Caco-2 (cell line): Measurements from ENCODE around the gene ZNF398. TPM values are rescaled to one million over a fixed set of nuclear protein-coding genes. Genes with fewer than 3 reads are reported as not detected.
"Not testable (repeated sequence)": the region's sequence is repeated elsewhere in the genome, so short reads cannot be mapped to it uniquely, and the experiment has no call there.

Source experiments
- BruUV-seq: library from RNA; stranded (reverse); fragments of 400-500 nt; replicated peaks from 2 replicates; lab custom pipeline; 2021; lab: Mats Ljungman, UMichigan
- CTCF ChIA-PET: fragments of 300-600 bp; sonication (Branson Sonifier 250); formaldehyde crosslinking; loops from one replicate; lab custom pipeline; 2022; ENCODE audit warnings: antibody characterized with exemption; lab: Charles Lee
- POLR2A ChIA-PET: fragments of 300-600 bp; sonication (Branson Sonifier 250); formaldehyde crosslinking; loops from one replicate; lab custom pipeline; 2022; ENCODE audit warnings: antibody characterized with exemption; lab: Charles Lee
- DNase-seq, 2 experiments: peaks; one replicate each; pipeline versions ENCODE4 v3.0.0 to v3.0.0-alpha.2; 2020 to 2022
- H3K27me3 ChIP-seq: replicated peaks from 2 replicates; pipeline ENCODE4 v1.6.0; 2011; ENCODE audit warnings: low read length; ENCODE audit not compliant: control insufficient read depth, insufficient read depth
- H3K36me3 ChIP-seq: 2 replicates; pipeline ENCODE4 v1.5.1; 2011; ENCODE audit warnings: low read length; ENCODE audit not compliant: control insufficient read depth, insufficient read depth
- H3K4me1 ChIP-seq: fragments of 250-450 bp; sonication (Bioruptor Pico); 2 replicates; pipeline ENCODE4 v1.5.1; 2020; ENCODE audit warnings: mild to moderate bottlenecking
- H3K4me3 ChIP-seq: 2 replicates; pipeline ENCODE4 v1.5.1; 2011; ENCODE audit warnings: low read depth, mild to moderate bottlenecking, control low read depth, low read length
- H3K9me3 ChIP-seq: fragments of 250-450 bp; sonication (Bioruptor Pico); 2 replicates; pipeline ENCODE4 v1.5.1; 2020; ENCODE audit warnings: mild to moderate bottlenecking, moderate library complexity
- H3K27ac Mint-ChIP-seq: one replicate; pipeline ENCODE4 v1.8.0; 2022; ENCODE audit warnings: mixed read lengths; ENCODE audit not compliant: unreplicated experiment
- H3K27me3 Mint-ChIP-seq: one replicate; pipeline ENCODE4 v1.8.0; 2022; ENCODE audit warnings: mixed read lengths; ENCODE audit not compliant: insufficient read depth, unreplicated experiment
- H3K36me3 Mint-ChIP-seq: one replicate; pipeline ENCODE4 v1.8.0; 2022; ENCODE audit warnings: mild to moderate bottlenecking, mixed read lengths; ENCODE audit not compliant: insufficient read depth, unreplicated experiment
- H3K4me1 Mint-ChIP-seq: one replicate; pipeline ENCODE4 v1.8.0; 2022; ENCODE audit warnings: low read depth, mixed read lengths; ENCODE audit not compliant: unreplicated experiment
- H3K4me3 Mint-ChIP-seq: one replicate; pipeline ENCODE4 v1.8.0; 2022; ENCODE audit warnings: mild to moderate bottlenecking, moderate library complexity, mixed read lengths; ENCODE audit not compliant: unreplicated experiment
- H3K9me3 Mint-ChIP-seq: one replicate; pipeline ENCODE4 v1.8.0; 2022; ENCODE audit warnings: mixed read lengths; ENCODE audit not compliant: unreplicated experiment
- intact Hi-C: fragments of 100-400 bp; cut with micrococcal nuclease; formaldehyde crosslinking; loops from one replicate; pipeline ENCODE4 v1.10.0; 2022; ENCODE audit not compliant: unreplicated experiment
- total RNA-seq: library from RNA; stranded (reverse); gene quantifications from 2 replicates; pipeline ENCODE4 v1.2.3, GENCODE V29; 2022
- TF ChIP-seq, protein P1 (sequence below), 2 experiments: fragments of 200-600 bp in 1 of 2; IDR thresholded peaks; 1 replicate in 1 of 2; 2 replicates in 1 of 2; pipeline versions ENCODE4 v1.5.1 to v1.8.0; 2011 to 2022; ENCODE audit warnings: antibody characterized with exemption in 1 of 2, control low read depth in 1 of 2, inconsistent platforms in 1 of 2, low read depth in 1 of 2, low read length in 1 of 2, mild to moderate bottlenecking in 1 of 2, moderate library complexity in 1 of 2; ENCODE audit not compliant: insufficient read depth in 1 of 2, severe bottlenecking in 1 of 2, unreplicated experiment in 1 of 2

The ZNF398 gene
- total RNA-seq, 1 experiment from 2014 or later: 13.4 TPM

DNA sequence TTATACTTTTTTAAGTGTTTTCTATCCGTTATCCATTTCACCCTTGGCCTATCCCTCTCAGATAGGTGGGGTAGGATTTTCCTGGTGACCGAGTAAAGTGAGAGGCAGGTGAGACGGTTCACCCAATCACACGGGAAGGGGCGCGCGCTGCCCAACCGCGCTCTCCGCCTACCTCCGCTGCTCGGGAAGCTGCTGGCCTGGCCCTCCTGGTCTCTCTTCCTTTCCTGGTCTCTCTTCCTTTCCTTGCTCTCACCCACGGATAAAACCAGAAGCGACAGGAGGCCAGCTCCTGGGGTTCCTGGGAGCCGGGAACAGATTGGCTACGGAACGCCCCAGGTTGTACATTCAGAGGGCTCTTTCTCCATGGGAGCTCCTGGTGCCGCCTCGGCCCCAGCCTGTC lies 77.9 kb downstream of the ZNF398 start:
- H3K4me1 Mint-ChIP-seq: no peaks in the 10 kb centered on the region
- intact Hi-C loops: no loop called here
- TF ChIP-seq, protein P1, sequence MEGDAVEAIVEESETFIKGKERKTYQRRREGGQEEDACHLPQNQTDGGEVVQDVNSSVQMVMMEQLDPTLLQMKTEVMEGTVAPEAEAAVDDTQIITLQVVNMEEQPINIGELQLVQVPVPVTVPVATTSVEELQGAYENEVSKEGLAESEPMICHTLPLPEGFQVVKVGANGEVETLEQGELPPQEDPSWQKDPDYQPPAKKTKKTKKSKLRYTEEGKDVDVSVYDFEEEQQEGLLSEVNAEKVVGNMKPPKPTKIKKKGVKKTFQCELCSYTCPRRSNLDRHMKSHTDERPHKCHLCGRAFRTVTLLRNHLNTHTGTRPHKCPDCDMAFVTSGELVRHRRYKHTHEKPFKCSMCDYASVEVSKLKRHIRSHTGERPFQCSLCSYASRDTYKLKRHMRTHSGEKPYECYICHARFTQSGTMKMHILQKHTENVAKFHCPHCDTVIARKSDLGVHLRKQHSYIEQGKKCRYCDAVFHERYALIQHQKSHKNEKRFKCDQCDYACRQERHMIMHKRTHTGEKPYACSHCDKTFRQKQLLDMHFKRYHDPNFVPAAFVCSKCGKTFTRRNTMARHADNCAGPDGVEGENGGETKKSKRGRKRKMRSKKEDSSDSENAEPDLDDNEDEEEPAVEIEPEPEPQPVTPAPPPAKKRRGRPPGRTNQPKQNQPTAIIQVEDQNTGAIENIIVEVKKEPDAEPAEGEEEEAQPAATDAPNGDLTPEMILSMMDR (IDR thresholded peaks at IDR 0.05; ENCODE audit: insufficient read depth in 1 of 2, low read depth in 1 of 2, low read length in 1 of 2, severe bottlenecking in 1 of 2, unreplicated experiment in 1 of 2): no peak
- no TSS peak for BruUV-seq
- no peak overlapping the region for H3K27ac Mint-ChIP-seq
- no peaks in the 10 kb centered on the region for H3K27me3 Mint-ChIP-seq
- no peak overlapping the region for H3K4me3 ChIP-seq
- no peak overlapping the region for H3K4me3 Mint-ChIP-seq
- POLR2A ChIA-PET: no interaction called here
- no peaks in the 10 kb centered on the region for H3K9me3 ChIP-seq
- H3K9me3 Mint-ChIP-seq: no peaks in the 10 kb centered on the region
- no peaks in the 10 kb centered on the region for H3K4me1 ChIP-seq
- no peaks in the 10 kb centered on the region; the same call in 1 of the 2 replicates for H3K36me3 ChIP-seq
- peaks cover 55% of the 10 kb centered on the region for H3K36me3 Mint-ChIP-seq
- no peaks in the 10 kb centered on the region for H3K27me3 ChIP-seq
- DNase-seq: no peak
- CTCF ChIA-PET: interaction anchor here (0.7 kb wide), 1 partner anchor 8 kb away, joined by 3 read pairs; no protein-coding TSS in a partner anchor

DNA sequence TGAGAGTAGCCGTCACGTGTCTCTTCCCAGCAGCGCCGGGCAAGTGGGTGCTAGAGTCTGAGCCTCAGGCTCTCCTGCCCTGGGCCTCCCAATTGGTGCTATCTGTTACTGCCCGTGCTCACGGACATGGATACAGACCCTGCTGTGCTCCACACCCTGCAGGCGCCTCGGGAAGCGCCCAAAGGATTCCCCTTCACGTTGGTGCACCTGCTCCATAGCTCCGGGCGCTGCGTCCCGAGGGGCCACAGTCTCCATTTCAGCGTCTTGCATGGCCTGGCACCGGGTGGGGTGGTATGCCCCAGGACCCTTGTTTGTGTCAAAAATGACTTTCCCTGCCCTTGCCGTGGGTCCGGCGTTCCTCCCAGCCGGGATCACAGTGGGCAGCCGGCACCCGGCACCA lies 78.4 kb downstream of the ZNF398 start:
- Mint-ChIP-seq H3K27ac (no peak overlapping the region), H3K9me3 (no peaks in the 10 kb centered on the region), H3K4me3 (no peak overlapping the region), H3K36me3 (peaks cover 60% of the 10 kb centered on the region), H3K4me1 (no peaks in the 10 kb centered on the region), H3K27me3 (no peaks in the 10 kb centered on the region)
- intact Hi-C loops: no loop called here
- Histone ChIP-seq H3K4me1 (no peaks in the 10 kb centered on the region), H3K27me3 (no peaks in the 10 kb centered on the region), H3K9me3 (no peaks in the 10 kb centered on the region), H3K4me3 (no peak overlapping the region), H3K36me3 (no peaks in the 10 kb centered on the region; the same call in 1 of the 2 replicates)
- BruUV-seq: no TSS peak
- ChIA-PET CTCF (interaction anchor here (0.7 kb wide), 1 partner anchor 8 kb away, joined by 3 read pairs; no protein-coding TSS in a partner anchor), POLR2A (no interaction called here)
- no peak for DNase-seq
- TF ChIP-seq, protein P1 (IDR thresholded peaks at IDR 0.05; ENCODE audit: insufficient read depth in 1 of 2, low read depth in 1 of 2, low read length in 1 of 2, severe bottlenecking in 1 of 2, unreplicated experiment in 1 of 2): no peak

DNA sequence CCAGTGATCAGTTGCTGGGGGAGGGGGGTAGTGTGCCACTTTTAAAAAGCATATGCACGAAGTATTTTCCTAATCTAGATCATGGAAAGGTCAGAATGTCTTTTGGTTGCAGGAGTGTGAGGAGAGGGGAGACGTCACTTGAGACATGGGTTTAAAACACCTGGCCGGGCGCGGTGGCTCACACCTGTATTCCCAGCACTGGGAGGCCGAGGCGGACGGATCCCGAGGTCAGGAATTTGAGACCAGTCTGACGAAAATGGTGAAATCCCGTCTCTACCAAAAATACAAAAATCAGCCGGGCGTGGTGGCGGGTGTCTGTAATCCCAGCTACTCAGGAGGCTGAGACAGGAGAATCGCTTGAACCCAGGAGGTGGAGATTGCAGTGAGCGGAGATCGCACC lies 79.1 kb downstream of the ZNF398 start:
- H3K9me3 ChIP-seq, H3K27me3 ChIP-seq, H3K4me1 ChIP-seq, H3K27me3 Mint-ChIP-seq, H3K36me3 ChIP-seq, POLR2A ChIA-PET, DNase-seq, H3K27ac Mint-ChIP-seq, H3K4me3 Mint-ChIP-seq, H3K4me1 Mint-ChIP-seq, intact Hi-C loops, BruUV-seq, H3K9me3 Mint-ChIP-seq, CTCF ChIA-PET, H3K4me3 ChIP-seq: not testable (repeated sequence)
- peaks cover 58% of the 10 kb centered on the region for H3K36me3 Mint-ChIP-seq
